ENCODE measurements around the gene TJAP1.

GRCh38 chr6:43491750-43492661 lies 14.6 kb downstream of the TJAP1 start:
- no peak for TF ChIP-seq MAZ (IDR thresholded peaks at IDR 0.05; ENCODE audit: borderline replicate concordance, low read depth, low read length)
- TF ChIP-seq, protein P1, sequence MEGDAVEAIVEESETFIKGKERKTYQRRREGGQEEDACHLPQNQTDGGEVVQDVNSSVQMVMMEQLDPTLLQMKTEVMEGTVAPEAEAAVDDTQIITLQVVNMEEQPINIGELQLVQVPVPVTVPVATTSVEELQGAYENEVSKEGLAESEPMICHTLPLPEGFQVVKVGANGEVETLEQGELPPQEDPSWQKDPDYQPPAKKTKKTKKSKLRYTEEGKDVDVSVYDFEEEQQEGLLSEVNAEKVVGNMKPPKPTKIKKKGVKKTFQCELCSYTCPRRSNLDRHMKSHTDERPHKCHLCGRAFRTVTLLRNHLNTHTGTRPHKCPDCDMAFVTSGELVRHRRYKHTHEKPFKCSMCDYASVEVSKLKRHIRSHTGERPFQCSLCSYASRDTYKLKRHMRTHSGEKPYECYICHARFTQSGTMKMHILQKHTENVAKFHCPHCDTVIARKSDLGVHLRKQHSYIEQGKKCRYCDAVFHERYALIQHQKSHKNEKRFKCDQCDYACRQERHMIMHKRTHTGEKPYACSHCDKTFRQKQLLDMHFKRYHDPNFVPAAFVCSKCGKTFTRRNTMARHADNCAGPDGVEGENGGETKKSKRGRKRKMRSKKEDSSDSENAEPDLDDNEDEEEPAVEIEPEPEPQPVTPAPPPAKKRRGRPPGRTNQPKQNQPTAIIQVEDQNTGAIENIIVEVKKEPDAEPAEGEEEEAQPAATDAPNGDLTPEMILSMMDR (IDR thresholded peaks at IDR 0.05) = no peak
- no peak for TF ChIP-seq EP300 (IDR thresholded peaks at IDR 0.05)
- TF ChIP-seq MYC (IDR thresholded peaks at IDR 0.05; ENCODE audit: borderline replicate concordance, low read length) = no peak
- no peak for TF ChIP-seq POLR2A (IDR thresholded peaks at IDR 0.05; ENCODE audit: low read length)
- TF ChIP-seq CBX8 (IDR thresholded peaks at IDR 0.05) = no peak
- TF ChIP-seq CEBPB (IDR thresholded peaks at IDR 0.05) = no peak
- TF ChIP-seq FOSL2 (IDR thresholded peaks at IDR 0.05) = no peak
- no peak for TF ChIP-seq FOSL2 (CRISPR knock-in tag; IDR thresholded peaks at IDR 0.05)
- no peak for TF ChIP-seq RFX5 (IDR thresholded peaks at IDR 0.05)

Measured in A549 (cell line).